Measurements from ENCODE around the gene CERS2. TPM values are rescaled to one million over a fixed set of nuclear protein-coding genes. Genes with fewer than 3 reads are reported as not detected.

The CERS2 gene
- polyA plus RNA-seq, 1 donor = 69.0 TPM

Other genes starting within 250 kb of the CERS2 start
- gene CTSS, start 209.1 kb downstream of the CERS2 start, polyA plus RNA-seq (ENCODE audit: insufficient read length) = 19.2 TPM
- gene CTSK, start 166.6 kb downstream of the CERS2 start, polyA plus RNA-seq (ENCODE audit: insufficient read length) = 44.8 TPM
- 34.4 TPM for gene ARNT, start 98.2 kb downstream of the CERS2 start, polyA plus RNA-seq (ENCODE audit: insufficient read length)
- not detected for gene CTXND2, start 87.7 kb downstream of the CERS2 start, polyA plus RNA-seq (ENCODE audit: insufficient read length)
- gene SETDB1, start 48.5 kb downstream of the CERS2 start, polyA plus RNA-seq (ENCODE audit: insufficient read length) = 45.0 TPM
- gene ANXA9, start 7.5 kb upstream of the CERS2 start, polyA plus RNA-seq (ENCODE audit: insufficient read length) = 3.8 TPM
- 24.4 TPM for gene MINDY1, start 32.1 kb upstream of the CERS2 start, polyA plus RNA-seq (ENCODE audit: insufficient read length)
- gene PRUNE1, start 33.6 kb upstream of the CERS2 start, polyA plus RNA-seq (ENCODE audit: insufficient read length) = 27.1 TPM
- gene BNIPL, start 61.8 kb upstream of the CERS2 start, polyA plus RNA-seq (ENCODE audit: insufficient read length) = 1.1 TPM
- gene C1orf56, start 72.9 kb upstream of the CERS2 start, polyA plus RNA-seq (ENCODE audit: insufficient read length) = 6.0 TPM
- 60.6 TPM for gene CDC42SE1, start 84.8 kb upstream of the CERS2 start, polyA plus RNA-seq (ENCODE audit: insufficient read length)
- gene MLLT11, start 85.6 kb upstream of the CERS2 start, polyA plus RNA-seq (ENCODE audit: insufficient read length) = 11.1 TPM
- gene GABPB2, start 95.9 kb upstream of the CERS2 start, polyA plus RNA-seq (ENCODE audit: insufficient read length) = 7.0 TPM
- 120 TPM for gene SEMA6C, start 171.8 kb upstream of the CERS2 start, polyA plus RNA-seq (ENCODE audit: insufficient read length)
- 2.5 TPM for gene TNFAIP8L2, start 181.8 kb upstream of the CERS2 start, polyA plus RNA-seq (ENCODE audit: insufficient read length)
- gene LYSMD1, start 191.1 kb upstream of the CERS2 start, polyA plus RNA-seq (ENCODE audit: insufficient read length) = 12.2 TPM
- 36.7 TPM for gene SCNM1, start 191.3 kb upstream of the CERS2 start, polyA plus RNA-seq (ENCODE audit: insufficient read length)
- 27.4 TPM for gene TMOD4, start 201.1 kb upstream of the CERS2 start, polyA plus RNA-seq (ENCODE audit: insufficient read length)
- gene VPS72, start 215.4 kb upstream of the CERS2 start, polyA plus RNA-seq (ENCODE audit: insufficient read length) = 45.4 TPM
- gene PIP5K1A, start 223.7 kb upstream of the CERS2 start, polyA plus RNA-seq (ENCODE audit: insufficient read length) = 43.5 TPM

Data from hindlimb muscle (tissue), 1 donor.